ENCODE data around the gene CARD6.
"Not testable (repeated sequence)": the region's sequence is repeated elsewhere in the genome, so short reads cannot be mapped to it uniquely, and the experiment has no call there.

CARD6 gene

DNA sequence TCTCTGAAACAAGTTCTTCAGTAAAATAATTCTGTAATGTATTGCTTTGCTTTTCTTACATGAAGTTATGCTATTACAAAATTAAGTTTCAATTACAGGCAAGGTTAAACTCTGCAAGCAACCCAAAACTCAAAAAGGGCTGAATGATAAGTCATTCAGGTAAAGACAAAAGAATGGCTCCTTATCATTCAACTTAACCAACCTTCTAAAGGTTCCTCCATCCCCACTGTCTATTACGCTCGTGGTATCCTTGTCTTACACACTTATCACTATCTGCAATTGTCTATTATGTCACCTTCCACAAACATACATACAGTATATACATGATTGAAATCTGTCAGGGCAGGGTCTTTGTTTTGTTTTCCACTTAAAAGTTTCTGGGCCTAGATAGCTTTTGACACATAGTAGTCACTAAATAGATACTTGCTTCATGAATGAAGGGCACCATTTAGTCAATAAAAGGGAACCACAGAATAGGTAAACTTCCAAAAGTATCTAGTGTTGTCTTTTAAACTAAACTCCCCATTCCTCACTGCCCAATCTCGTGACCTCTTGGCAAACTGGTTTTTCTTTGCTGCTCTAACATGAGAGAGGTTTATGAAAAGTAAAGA, 13.0 kb upstream of the CARD6 start:
- DNase-seq (ENCODE audit: low spot score), result no peak

- DNase-seq (ENCODE audit: low spot score), result no peak
These were observed 12.2 kb upstream of the CARD6 start for GRCh38 chr5:40828690-40829661.

DNA sequence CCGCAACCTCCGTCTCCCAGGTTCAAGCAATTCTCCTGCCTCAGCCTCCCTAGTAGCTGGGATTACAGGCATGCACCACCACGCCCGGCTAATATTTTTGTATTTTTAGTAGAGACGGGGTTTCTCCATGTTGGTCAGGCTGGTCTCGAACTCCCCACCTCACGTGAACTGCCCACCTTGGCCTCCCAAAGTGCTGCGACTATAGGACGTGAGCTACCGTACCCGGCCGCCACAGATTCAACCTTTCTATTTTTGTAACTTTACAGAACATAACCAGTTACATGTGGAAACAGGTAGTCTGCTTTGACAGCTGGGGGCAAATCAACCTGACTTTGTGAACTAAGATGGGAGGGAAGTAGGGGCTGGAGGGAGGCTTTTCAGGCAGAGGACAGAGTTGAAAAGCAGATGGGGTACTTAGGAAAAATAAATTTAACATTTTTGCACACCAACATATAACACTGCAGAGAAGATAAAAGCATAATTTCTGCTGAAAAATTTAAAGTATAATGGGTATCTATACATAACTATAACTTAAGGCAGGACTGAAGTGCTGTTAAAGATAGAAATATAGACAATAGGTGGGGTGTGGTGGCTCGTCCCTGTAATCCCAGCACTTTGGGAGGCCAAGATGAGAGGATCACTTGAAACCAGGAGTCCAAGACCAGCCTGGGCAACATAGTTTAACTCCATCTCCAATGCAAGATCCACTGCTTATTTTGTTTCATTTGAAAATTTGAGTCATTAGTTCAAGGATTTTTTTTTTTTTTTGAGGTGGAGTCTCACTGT, 11.2 kb upstream of the CARD6 start:
- DNase-seq (ENCODE audit: low spot score), result no peak

- no peak for DNase-seq (ENCODE audit: low spot score)
These were observed 9.6 kb upstream of the CARD6 start for GRCh38 chr5:40831346-40832210.

GRCh38 chr5:40832345-40832744, 8.8 kb upstream of the CARD6 start:
- DNase-seq (ENCODE audit: low spot score), result no peak

DNA sequence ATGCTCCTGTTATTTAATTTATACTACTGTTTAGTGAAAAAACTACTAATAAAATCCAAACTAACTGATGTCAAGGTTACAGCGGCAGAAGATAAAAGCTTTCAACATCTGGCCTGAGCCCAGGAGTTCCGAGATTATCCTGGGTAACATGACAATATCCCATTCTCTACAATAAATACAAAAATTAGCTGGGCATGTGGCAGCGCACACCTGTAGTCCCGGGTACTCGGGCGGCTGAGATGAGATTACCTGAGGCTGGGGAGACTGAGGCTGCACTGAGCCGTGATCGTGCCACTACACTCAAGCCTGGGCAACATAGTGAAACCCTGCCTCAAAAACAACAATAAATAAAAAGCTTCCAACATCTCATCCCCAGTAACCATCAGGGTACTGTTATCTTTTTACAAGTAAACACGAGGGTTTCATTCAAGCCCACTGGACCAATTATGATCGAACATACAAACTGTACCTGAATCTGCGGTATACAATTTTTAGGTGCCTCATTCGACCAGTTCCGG, 7.4 kb upstream of the CARD6 start:
- no peak for DNase-seq (ENCODE audit: low spot score)

GRCh38 chr5:40834391-40834848, 6.7 kb upstream of the CARD6 start:
- DNase-seq (ENCODE audit: low spot score), result peak; percentile 31

GRCh38 chr5:40834849-40835787, 6.0 kb upstream of the CARD6 start, which contains the start of gene RPL37:
TSS of gene RPL37 (minus strand) at chr5:40835222. CDS start at chr5:40835185, 37 bp downstream.
- DNase-seq (ENCODE audit: low spot score), result peak; percentile 91

GRCh38 chr5:40838086-40838485, 3.1 kb upstream of the CARD6 start:
- DNase-seq (ENCODE audit: low spot score), result peak; percentile 9

DNA sequence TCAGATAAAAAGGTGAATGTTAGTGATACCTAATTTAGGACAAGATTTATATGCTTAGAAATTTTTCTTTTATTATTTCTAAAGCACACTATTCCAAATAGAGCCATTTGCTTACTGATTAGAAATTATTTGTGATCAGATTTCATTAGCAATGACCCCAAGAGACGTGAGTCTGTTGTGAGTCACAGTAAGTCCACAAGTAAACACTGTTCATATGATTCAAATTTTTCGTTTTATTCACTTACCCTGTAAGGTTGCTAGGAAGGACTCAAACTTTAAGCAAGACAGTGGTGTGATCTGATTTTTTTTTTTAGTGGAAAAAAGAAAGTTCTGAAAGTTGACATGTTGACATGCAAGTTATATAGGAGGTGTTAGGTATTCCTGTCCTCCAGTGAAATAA, 1.2 kb downstream of the CARD6 start:
- DNase-seq (ENCODE audit: low spot score), result no peak

GRCh38 chr5:40844565-40844964, 3.4 kb downstream of the CARD6 start:
- DNase-seq (ENCODE audit: low spot score), result no peak

- no peak for DNase-seq (ENCODE audit: low spot score)
These were observed 5.2 kb downstream of the CARD6 start for GRCh38 chr5:40846371-40846770.

DNA sequence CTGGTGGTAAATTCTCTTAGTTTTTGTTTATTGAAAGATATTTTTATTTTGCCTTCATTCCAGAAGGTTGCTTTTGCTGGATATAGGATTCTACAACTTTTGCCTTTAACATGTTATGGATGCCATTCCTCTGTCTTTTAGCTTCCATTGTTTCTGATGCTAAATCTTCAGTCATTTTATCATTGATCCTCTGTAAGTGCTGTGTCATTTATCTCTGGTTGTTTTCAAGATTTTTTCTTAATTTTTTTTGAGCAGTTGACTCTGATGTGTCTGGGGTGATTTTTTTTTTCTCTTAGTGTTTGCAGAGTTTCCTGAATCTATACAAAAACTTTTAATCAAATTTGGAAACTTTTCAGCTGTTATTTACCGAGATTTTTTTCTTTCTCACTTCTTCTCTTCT, 6.4 kb downstream of the CARD6 start:
- DNase-seq (ENCODE audit: low spot score), result no peak

- no peak for DNase-seq (ENCODE audit: low spot score)
These were observed 12.5 kb downstream of the CARD6 start for GRCh38 chr5:40853632-40854192.

- DNase-seq (ENCODE audit: low spot score), result no peak
These were observed 19.5 kb downstream of the CARD6 start for GRCh38 chr5:40860711-40861110.

DNA sequence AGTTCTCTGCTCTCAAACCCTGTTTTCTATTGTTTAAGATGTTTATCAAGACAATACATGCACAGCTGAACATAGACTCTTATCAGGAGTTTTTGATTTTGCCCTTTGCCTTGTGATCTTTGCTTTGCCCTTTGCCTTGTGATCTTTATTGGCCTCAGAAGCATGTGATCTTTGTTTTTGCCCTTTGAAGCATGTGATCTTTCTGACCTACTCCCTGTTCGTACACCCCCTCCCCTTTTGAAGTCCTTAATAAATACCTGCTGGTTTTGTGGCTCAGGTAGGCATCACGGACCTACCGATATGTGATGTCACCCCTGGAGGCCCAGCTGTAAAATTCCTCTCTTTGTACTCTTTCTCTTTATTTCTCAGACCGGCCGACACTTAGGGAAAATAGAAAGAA, 23.8 kb downstream of the CARD6 start:
- DNase-seq (ENCODE audit: low spot score), result not testable (repeated sequence)

GRCh38 chr5:40866844-40867243, 25.7 kb downstream of the CARD6 start:
- no peak for DNase-seq (ENCODE audit: low spot score)

DNA sequence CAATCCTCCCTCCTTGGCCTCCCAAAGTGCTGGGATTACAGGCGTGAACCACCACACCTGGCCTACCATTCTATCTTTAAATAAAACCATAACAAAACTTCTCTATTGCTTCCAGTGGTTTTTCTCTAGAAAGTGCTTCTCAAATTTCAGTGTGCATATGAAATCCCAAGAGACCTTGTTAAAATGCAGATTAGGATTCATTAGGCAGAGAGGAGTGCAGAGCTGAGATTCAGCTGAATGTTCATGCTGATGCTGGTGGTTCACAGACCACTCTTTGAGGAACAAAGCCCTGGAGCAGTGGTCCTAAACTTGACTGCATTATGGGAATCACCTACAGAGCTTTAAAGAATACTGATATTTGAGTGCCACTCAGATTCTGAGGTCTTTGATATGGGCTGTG, 28.2 kb downstream of the CARD6 start:
- no peak for DNase-seq (ENCODE audit: low spot score)

DNA sequence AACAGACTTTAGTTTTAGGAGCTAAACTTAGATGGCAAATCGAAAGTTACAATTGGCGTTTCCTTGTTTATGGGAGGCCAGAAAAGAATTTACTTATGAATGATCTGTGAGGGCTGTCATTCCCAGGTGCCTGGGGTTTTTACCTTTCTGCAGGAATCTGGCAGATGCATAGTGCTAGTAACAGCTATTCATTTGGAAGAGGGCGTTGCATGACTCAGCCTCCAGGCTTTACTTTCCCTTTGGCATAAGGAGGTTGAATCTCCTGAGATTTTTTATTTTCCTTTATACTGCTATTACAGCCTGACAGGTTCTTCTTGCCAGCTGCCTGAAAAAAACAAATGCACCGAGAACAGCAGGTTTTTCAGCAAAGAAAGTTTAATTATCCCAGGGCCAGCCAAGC, 30.0 kb downstream of the CARD6 start:
- no peak for DNase-seq (ENCODE audit: low spot score)

- not testable (repeated sequence) for DNase-seq (ENCODE audit: low spot score)
These were observed 31.1 kb downstream of the CARD6 start for GRCh38 chr5:40872253-40872652.

All from CD4-positive, alpha-beta T cell treated with Interleukin-6 at 100 ng/mL for 8 hours (primary cell).